HG02852 (cell line): Measurements from ENCODE around the gene WDR72.
"Not testable (repeated sequence)": the region's sequence is repeated elsewhere in the genome, so short reads cannot be mapped to it uniquely, and the experiment has no call there.

Experiments
- ATAC-seq: cut with Tn5 transposase; IDR thresholded peaks from one replicate; pipeline ENCODE4 v1.9.1; 2021; ENCODE audit warnings: mild to moderate bottlenecking, moderate library complexity; ENCODE audit not compliant: unreplicated experiment

Gene WDR72

GRCh38 chr15:53759411-53759931, at the start of gene WDR72:
WDR72 (minus strand) TSS chr15:53759663; CDS start chr15:53733149, 26,514 bp downstream.
- ATAC-seq, result no peak

GRCh38 chr15:53808058-53808706, 48.7 kb upstream of the WDR72 start:
- ATAC-seq, result no peak

GRCh38 chr15:53807501-53807900, 48.0 kb upstream of the WDR72 start:
- no peak for ATAC-seq

- ATAC-seq, result no peak
Measured at GRCh38 chr15:53802672-53803071, 43.2 kb upstream of the WDR72 start.

- ATAC-seq, result no peak
Measured at GRCh38 chr15:53791581-53791980, 32.1 kb upstream of the WDR72 start.

- ATAC-seq, result no peak
Measured at GRCh38 chr15:53789654-53790375, 30.4 kb upstream of the WDR72 start.

GRCh38 chr15:53786401-53786800, 26.9 kb upstream of the WDR72 start:
- ATAC-seq, result no peak

- ATAC-seq, result not testable (repeated sequence)
Measured at GRCh38 chr15:53785241-53785640, 25.8 kb upstream of the WDR72 start.

- no peak for ATAC-seq
Measured at GRCh38 chr15:53762916-53763315, 3.5 kb upstream of the WDR72 start.

GRCh38 chr15:53758412-53758811, 1.1 kb downstream of the WDR72 start:
- no peak for ATAC-seq

- no peak for ATAC-seq
Measured at GRCh38 chr15:53757906-53758305, 1.6 kb downstream of the WDR72 start.

GRCh38 chr15:53753813-53754212, 5.7 kb downstream of the WDR72 start:
- ATAC-seq, result no peak

GRCh38 chr15:53752406-53752805, 7.1 kb downstream of the WDR72 start:
- ATAC-seq, result no peak

- ATAC-seq, result no peak
Measured at GRCh38 chr15:53747501-53748068, 11.9 kb downstream of the WDR72 start.

- ATAC-seq, result no peak
Measured at GRCh38 chr15:53746101-53746500, 13.4 kb downstream of the WDR72 start.

- ATAC-seq, result no peak
Measured at GRCh38 chr15:53739651-53740050, 19.8 kb downstream of the WDR72 start.

GRCh38 chr15:53739187-53739586, 20.3 kb downstream of the WDR72 start:
- ATAC-seq, result no peak

GRCh38 chr15:53721334-53722087, 38.0 kb downstream of the WDR72 start:
- no peak for ATAC-seq

- ATAC-seq, result no peak
Measured at GRCh38 chr15:53716909-53717876, 42.3 kb downstream of the WDR72 start.

- ATAC-seq, result no peak
Measured at GRCh38 chr15:53713218-53713617, 46.2 kb downstream of the WDR72 start.
